HEK293 (cell line): ENCODE measurements around the gene XRCC6.

Experiments used
- FEZF1 ChIP-seq: fragments of 450-650 bp; formaldehyde crosslinking; IDR thresholded peaks from 2 replicates; pipeline ENCODE4 v1.5.1; 2016; ENCODE audit warnings: missing biosample characterization, missing genetic modification characterization
- GLIS2 ChIP-seq: fragments of 450-650 bp; formaldehyde crosslinking; IDR thresholded peaks from 2 replicates; pipeline ENCODE4 v1.5.1; 2016; ENCODE audit warnings: missing biosample characterization, missing genetic modification characterization
- HOXC10 ChIP-seq: sonication (generic); formaldehyde crosslinking; IDR thresholded peaks from 2 replicates; pipeline ENCODE4 v1.8.1; 2023; ENCODE audit warnings: mild to moderate bottlenecking, missing genetic modification reagents
- INSM2 ChIP-seq: fragments of 450-650 bp; formaldehyde crosslinking; IDR thresholded peaks from 2 replicates; pipeline ENCODE4 v1.5.1; 2016; ENCODE audit warnings: missing biosample characterization, missing genetic modification characterization
- MYNN ChIP-seq: fragments of 450-650 bp; formaldehyde crosslinking; IDR thresholded peaks from 2 replicates; pipeline ENCODE4 v1.5.1; 2016; ENCODE audit warnings: missing biosample characterization, missing genetic modification characterization, borderline replicate concordance
- REPIN1 ChIP-seq: fragments of 450-650 bp; formaldehyde crosslinking; IDR thresholded peaks from 2 replicates; pipeline ENCODE4 v1.5.1; 2017; ENCODE audit warnings: missing biosample characterization, missing genetic modification characterization, low read depth
- SETDB1 ChIP-seq: IDR thresholded peaks from one replicate; pipeline ENCODE4 v1.6.1; 2017; ENCODE audit warnings: mild to moderate bottlenecking, low read length, moderate library complexity, mixed read lengths; ENCODE audit not compliant: insufficient read length
- SP2 ChIP-seq: fragments of 450-650 bp; formaldehyde crosslinking; IDR thresholded peaks from 2 replicates; pipeline ENCODE4 v1.5.1; 2016; ENCODE audit warnings: missing biosample characterization, missing genetic modification characterization
- TRIM28 ChIP-seq: IDR thresholded peaks from 2 replicates; pipeline ENCODE4 v1.6.1; 2011; ENCODE audit warnings: low read length, control low read depth, borderline replicate concordance
- TSHZ1 ChIP-seq: fragments of 450-650 bp; formaldehyde crosslinking; IDR thresholded peaks from 2 replicates; pipeline ENCODE4 v1.5.1; 2016; ENCODE audit warnings: missing biosample characterization, missing genetic modification characterization, borderline replicate concordance
- WT1 ChIP-seq: fragments of 450-650 bp; formaldehyde crosslinking; IDR thresholded peaks from 2 replicates; pipeline ENCODE4 v1.5.1; 2016; ENCODE audit warnings: missing biosample characterization, missing genetic modification characterization
- ZBTB21 ChIP-seq: fragments of 450-650 bp; formaldehyde crosslinking; IDR thresholded peaks from 2 replicates; pipeline ENCODE4 v1.5.1; 2017; ENCODE audit warnings: missing biosample characterization, missing genetic modification characterization
- ZBTB6 ChIP-seq: fragments of 450-650 bp; formaldehyde crosslinking; IDR thresholded peaks from 2 replicates; pipeline ENCODE4 v1.5.1; 2017; ENCODE audit warnings: missing biosample characterization, missing genetic modification characterization
- ZIC2 ChIP-seq: fragments of 450-650 bp; formaldehyde crosslinking; IDR thresholded peaks from 2 replicates; pipeline ENCODE4 v1.5.1; 2016; ENCODE audit warnings: missing biosample characterization, missing genetic modification characterization
- ZNF10 ChIP-seq: fragments of 450-650 bp; formaldehyde crosslinking; IDR thresholded peaks from 2 replicates; pipeline ENCODE4 v1.5.1; 2017; ENCODE audit warnings: missing biosample characterization, missing genetic modification characterization
- ZNF112 ChIP-seq: fragments of 450-650 bp; formaldehyde crosslinking; IDR thresholded peaks from 2 replicates; pipeline ENCODE4 v1.5.0; 2017; ENCODE audit warnings: missing biosample characterization, missing genetic modification characterization
- ZNF121 ChIP-seq: fragments of 450-650 bp; formaldehyde crosslinking; IDR thresholded peaks from 2 replicates; pipeline ENCODE4 v1.5.1; 2016; ENCODE audit warnings: missing biosample characterization, missing genetic modification characterization
- ZNF211 ChIP-seq: fragments of 450-650 bp; formaldehyde crosslinking; IDR thresholded peaks from 2 replicates; pipeline ENCODE4 v1.5.1; 2016; ENCODE audit warnings: low read depth, missing biosample characterization, missing genetic modification characterization
- ZNF350 ChIP-seq: fragments of 450-650 bp; formaldehyde crosslinking; IDR thresholded peaks from 2 replicates; pipeline ENCODE4 v1.5.0; 2017; ENCODE audit warnings: missing biosample characterization, mild to moderate bottlenecking, missing genetic modification characterization
- ZNF37A ChIP-seq: fragments of 450-650 bp; IDR thresholded peaks from 2 replicates; pipeline ENCODE4 v1.5.1; 2018; ENCODE audit warnings: missing biosample characterization, missing genetic modification characterization
- ZNF394 ChIP-seq: fragments of 450-650 bp; formaldehyde crosslinking; IDR thresholded peaks from 2 replicates; pipeline ENCODE4 v1.5.1; 2016; ENCODE audit warnings: missing biosample characterization, missing genetic modification characterization, mild to moderate bottlenecking, moderate library complexity, borderline replicate concordance
- ZNF558 ChIP-seq: fragments of 450-650 bp; formaldehyde crosslinking; IDR thresholded peaks from 2 replicates; pipeline ENCODE4 v1.5.1; 2016; ENCODE audit warnings: missing biosample characterization, missing genetic modification characterization
- ZNF600 ChIP-seq: fragments of 450-650 bp; formaldehyde crosslinking; IDR thresholded peaks from 2 replicates; pipeline ENCODE4 v1.5.1; 2016; ENCODE audit warnings: missing biosample characterization, missing genetic modification characterization
- ZNF707 ChIP-seq: fragments of 450-650 bp; formaldehyde crosslinking; IDR thresholded peaks from 2 replicates; pipeline ENCODE4 v1.5.1; 2016; ENCODE audit warnings: missing biosample characterization, missing genetic modification characterization
- ZNF76 ChIP-seq: fragments of 450-650 bp; formaldehyde crosslinking; IDR thresholded peaks from 2 replicates; pipeline ENCODE4; 2016; ENCODE audit warnings: low read depth, missing biosample characterization, missing genetic modification characterization, borderline replicate concordance
- ZNF777 ChIP-seq: fragments of 450-650 bp; formaldehyde crosslinking; IDR thresholded peaks from 2 replicates; pipeline ENCODE4 v1.5.1; 2017; ENCODE audit warnings: missing biosample characterization, missing genetic modification characterization, borderline replicate concordance
- ZNF785 ChIP-seq: fragments of 450-650 bp; formaldehyde crosslinking; IDR thresholded peaks from 2 replicates; pipeline ENCODE4 v1.5.1; 2016; ENCODE audit warnings: missing biosample characterization, missing genetic modification characterization
- ZNF791 ChIP-seq: fragments of 450-650 bp; formaldehyde crosslinking; IDR thresholded peaks from 2 replicates; pipeline ENCODE4 v1.5.1; 2016; ENCODE audit warnings: missing biosample characterization, missing genetic modification characterization
- ZNF830 ChIP-seq: fragments of 450-650 bp; IDR thresholded peaks from 2 replicates; pipeline ENCODE4 v1.5.0; 2018; ENCODE audit warnings: missing biosample characterization, missing genetic modification characterization, low read depth, mild to moderate bottlenecking, moderate library complexity
- ZNF843 ChIP-seq: fragments of 450-650 bp; formaldehyde crosslinking; IDR thresholded peaks from 2 replicates; pipeline ENCODE4 v1.5.1; 2016; ENCODE audit warnings: missing biosample characterization, missing genetic modification characterization
- ZSCAN18 ChIP-seq: fragments of 450-650 bp; formaldehyde crosslinking; IDR thresholded peaks from 2 replicates; pipeline ENCODE4 v1.5.1; 2016; ENCODE audit warnings: missing biosample characterization, missing genetic modification characterization
- ZSCAN5A ChIP-seq: fragments of 450-650 bp; formaldehyde crosslinking; IDR thresholded peaks from 2 replicates; pipeline ENCODE4 v1.5.1; 2016; ENCODE audit warnings: missing biosample characterization, missing genetic modification characterization

The XRCC6 gene

GRCh38 chr22:41688365-41689211, 67.5 kb downstream of the XRCC6 start, which contains the start of gene SNU13 (continued):
- TF ChIP-seq TSHZ1 (tag by site-specific recombination) (no peak), ZNF76 (tag by site-specific recombination) (peak; percentile 33; the same call in 1 of the 2 replicates), ZNF394 (0 out of 2 replicates have a peak, but pooled peaks have one; percentile 8), ZNF10 (tag by site-specific recombination) (no peak), ZNF558 (tag by site-specific recombination) (no peak), ZIC2 (peak; percentile 64), ZSCAN18 (tag by site-specific recombination) (no peak), ZBTB6 (tag by site-specific recombination) (no peak), ZNF785 (tag by site-specific recombination) (no peak), ZNF211 (tag by site-specific recombination) (no peak), SP2 (tag by site-specific recombination) (peak; percentile 78), FEZF1 (tag by site-specific recombination) (no peak), INSM2 (tag by site-specific recombination) (peak; percentile 36; the same call in 1 of the 2 replicates), ZSCAN5A (tag by site-specific recombination) (no peak), ZNF843 (tag by site-specific recombination) (no peak), SETDB1 (no peak), ZNF707 (tag by site-specific recombination) (no peak), ZNF350 (no peak), GLIS2 (tag by site-specific recombination) (peak; percentile 46), ZNF600 (tag by site-specific recombination) (no peak), ZNF121 (tag by site-specific recombination) (no peak), ZNF830 (no peak), ZNF112 (tag by site-specific recombination) (no peak), REPIN1 (tag by site-specific recombination) (no peak), ZNF777 (no peak), ZNF37A (tag by site-specific recombination) (no peak), ZNF791 (tag by site-specific recombination) (no peak), TRIM28 (peak; percentile 61; the same call in 1 of the 2 replicates), HOXC10 (CRISPR knock-in tag) (no peak; the same call in 1 of the 2 replicates), ZBTB21 (tag by site-specific recombination) (peak; percentile 93), WT1 (tag by site-specific recombination) (no peak; the same call in 1 of the 2 replicates), MYNN (tag by site-specific recombination) (no peak)
